Neural cell (in vitro differentiated cells): ENCODE data around the gene PPL. TPM values are rescaled to one million over a fixed set of nuclear protein-coding genes. Genes with fewer than 3 reads are reported as not detected.

Source experiments
- H2AFZ ChIP-seq: fragments of 200-600, 300-800 bp; sonication (generic), shearing (Covaris generic); 2 replicates; pipeline ENCODE4 v1.6.0; 2014; ENCODE audit warnings: low read depth, mild to moderate bottlenecking, antibody characterized with exemption, low read length, moderate library complexity
- H3F3A ChIP-seq: fragments of 200-600 bp; shearing (Covaris generic); 2 replicates; pipeline ENCODE4 v1.6.1; 2016; ENCODE audit warnings: mild to moderate bottlenecking, moderate library complexity, mixed read lengths, antibody characterized with exemption, low read length; ENCODE audit not compliant: insufficient read depth, poor library complexity, severe bottlenecking
- H3K27ac ChIP-seq: fragments of 200-600, 300-800 bp; sonication (generic), shearing (Covaris generic); 2 replicates; pipeline ENCODE4 v1.5.1; 2014; ENCODE audit warnings: mild to moderate bottlenecking, low read length, moderate library complexity
- H3K27me3 ChIP-seq: fragments of 300-800, 200-600 bp; sonication (generic), shearing (Covaris generic); 2 replicates; pipeline ENCODE4 v1.6.0; 2014; ENCODE audit warnings: mild to moderate bottlenecking, low read depth, low read length, moderate library complexity; ENCODE audit not compliant: insufficient read depth
- H3K36me3 ChIP-seq: fragments of 300-800, 200-600 bp; sonication (generic), shearing (Covaris generic); 2 replicates; pipeline ENCODE4 v1.5.1; 2014; ENCODE audit warnings: mild to moderate bottlenecking, antibody characterized with exemption, low read length, moderate library complexity; ENCODE audit not compliant: insufficient read depth
- H3K4me2 ChIP-seq: fragments of 300-800, 200-600 bp; sonication (generic), shearing (Covaris generic); 2 replicates; pipeline ENCODE4 v1.6.0; 2014; ENCODE audit warnings: mild to moderate bottlenecking, low read length
- H3K4me3 ChIP-seq: fragments of 300-800, 200-600 bp; sonication (generic), shearing (Covaris generic); 2 replicates; pipeline ENCODE4 v1.5.1; 2014; ENCODE audit warnings: mild to moderate bottlenecking, low read length, moderate library complexity
- H3K79me2 ChIP-seq: fragments of 200-600 bp; shearing (Covaris generic); replicated peaks from 2 replicates; pipeline ENCODE4 v1.6.0; 2014; ENCODE audit warnings: mild to moderate bottlenecking, low read length, moderate library complexity; ENCODE audit not compliant: insufficient read depth
- H3K9ac ChIP-seq: fragments of 300-800, 200-600 bp; sonication (generic), shearing (Covaris generic); 2 replicates; pipeline ENCODE4 v1.6.1; 2016; ENCODE audit warnings: mild to moderate bottlenecking, low read length, mixed read lengths
- H3K9me2 ChIP-seq: fragments of 200-600 bp; shearing (Covaris generic); 2 replicates; pipeline ENCODE4 v1.6.1; 2016; ENCODE audit warnings: mild to moderate bottlenecking, low read length, mixed read lengths; ENCODE audit not compliant: insufficient read depth
- H3K9me3 ChIP-seq: fragments of 200-600, 300-800 bp; sonication (generic), shearing (Covaris generic); 2 replicates; pipeline ENCODE4 v1.6.1; 2016; ENCODE audit warnings: mild to moderate bottlenecking, mixed run types, low read length, moderate library complexity, mixed read lengths
- H4K20me1 ChIP-seq: fragments of 200-600 bp; shearing (Covaris generic); 2 replicates; pipeline ENCODE4 v1.6.1; 2016; ENCODE audit warnings: mild to moderate bottlenecking, mixed run types; ENCODE audit not compliant: insufficient read depth
- EP300 ChIP-seq: fragments of 450-650 bp; conservative IDR thresholded peaks from 2 replicates; pipeline ENCODE4 v1.6.1; 2014; ENCODE audit warnings: antibody characterized with exemption, mild to moderate bottlenecking, moderate library complexity; ENCODE audit not compliant: poor library complexity, severe bottlenecking
- EZH2 ChIP-seq: fragments of 200-600, 300-800 bp; shearing (Covaris generic), sonication (generic); IDR thresholded peaks from 2 replicates; pipeline ENCODE4 v1.6.1; 2014; ENCODE audit warnings: antibody characterized with exemption, low read length, borderline replicate concordance, mild to moderate bottlenecking; ENCODE audit not compliant: insufficient read depth, poor library complexity, severe bottlenecking
- MXI1 ChIP-seq: fragments of 450-650 bp; conservative IDR thresholded peaks from 2 replicates; pipeline ENCODE4 v1.6.1; 2014; ENCODE audit warnings: antibody characterized with exemption, mild to moderate bottlenecking; ENCODE audit not compliant: poor library complexity, severe bottlenecking
- POLR2AphosphoS5 ChIP-seq: IDR thresholded peaks from 2 replicates; pipeline ENCODE4 v1.6.1; 2012
- RAD21 ChIP-seq: fragments of 450-650 bp; conservative IDR thresholded peaks from 2 replicates; pipeline ENCODE4 v1.6.1; 2014; ENCODE audit warnings: antibody characterized with exemption, mild to moderate bottlenecking, moderate library complexity
- SMC3 ChIP-seq: fragments of 450-650 bp; conservative IDR thresholded peaks from 2 replicates; pipeline ENCODE4 v1.6.1; 2014; ENCODE audit warnings: antibody characterized with exemption, mild to moderate bottlenecking, moderate library complexity; ENCODE audit not compliant: poor library complexity
- TAF1 ChIP-seq: IDR thresholded peaks from 2 replicates; pipeline ENCODE4 v1.6.1; 2012; ENCODE audit warnings: low read depth
- polyA minus RNA-seq: library from RNA; depleted of rRNA, polyadenylated mRNA; stranded (reverse); fragments of >200 nt; gene quantifications from 2 replicates; pipeline ENCODE4 v1.2.3, GENCODE V29; 2014
- polyA plus RNA-seq: library from polyadenylated mRNA; depleted of rRNA; stranded (reverse); fragments of >200 nt; gene quantifications from 2 replicates; pipeline ENCODE4 v1.2.3, GENCODE V29; 2014
- TF ChIP-seq, protein P1 (sequence below): IDR thresholded peaks from 2 replicates; pipeline ENCODE4 v1.6.1; 2012; ENCODE audit warnings: borderline replicate concordance
- TF ChIP-seq, protein P2 (sequence below): fragments of 450-650 bp; IDR thresholded peaks from 2 replicates; pipeline ENCODE4 v1.5.1; 2014; ENCODE audit warnings: antibody characterized with exemption, mild to moderate bottlenecking, moderate library complexity; ENCODE audit not compliant: poor library complexity, severe bottlenecking

The PPL gene, protein sequence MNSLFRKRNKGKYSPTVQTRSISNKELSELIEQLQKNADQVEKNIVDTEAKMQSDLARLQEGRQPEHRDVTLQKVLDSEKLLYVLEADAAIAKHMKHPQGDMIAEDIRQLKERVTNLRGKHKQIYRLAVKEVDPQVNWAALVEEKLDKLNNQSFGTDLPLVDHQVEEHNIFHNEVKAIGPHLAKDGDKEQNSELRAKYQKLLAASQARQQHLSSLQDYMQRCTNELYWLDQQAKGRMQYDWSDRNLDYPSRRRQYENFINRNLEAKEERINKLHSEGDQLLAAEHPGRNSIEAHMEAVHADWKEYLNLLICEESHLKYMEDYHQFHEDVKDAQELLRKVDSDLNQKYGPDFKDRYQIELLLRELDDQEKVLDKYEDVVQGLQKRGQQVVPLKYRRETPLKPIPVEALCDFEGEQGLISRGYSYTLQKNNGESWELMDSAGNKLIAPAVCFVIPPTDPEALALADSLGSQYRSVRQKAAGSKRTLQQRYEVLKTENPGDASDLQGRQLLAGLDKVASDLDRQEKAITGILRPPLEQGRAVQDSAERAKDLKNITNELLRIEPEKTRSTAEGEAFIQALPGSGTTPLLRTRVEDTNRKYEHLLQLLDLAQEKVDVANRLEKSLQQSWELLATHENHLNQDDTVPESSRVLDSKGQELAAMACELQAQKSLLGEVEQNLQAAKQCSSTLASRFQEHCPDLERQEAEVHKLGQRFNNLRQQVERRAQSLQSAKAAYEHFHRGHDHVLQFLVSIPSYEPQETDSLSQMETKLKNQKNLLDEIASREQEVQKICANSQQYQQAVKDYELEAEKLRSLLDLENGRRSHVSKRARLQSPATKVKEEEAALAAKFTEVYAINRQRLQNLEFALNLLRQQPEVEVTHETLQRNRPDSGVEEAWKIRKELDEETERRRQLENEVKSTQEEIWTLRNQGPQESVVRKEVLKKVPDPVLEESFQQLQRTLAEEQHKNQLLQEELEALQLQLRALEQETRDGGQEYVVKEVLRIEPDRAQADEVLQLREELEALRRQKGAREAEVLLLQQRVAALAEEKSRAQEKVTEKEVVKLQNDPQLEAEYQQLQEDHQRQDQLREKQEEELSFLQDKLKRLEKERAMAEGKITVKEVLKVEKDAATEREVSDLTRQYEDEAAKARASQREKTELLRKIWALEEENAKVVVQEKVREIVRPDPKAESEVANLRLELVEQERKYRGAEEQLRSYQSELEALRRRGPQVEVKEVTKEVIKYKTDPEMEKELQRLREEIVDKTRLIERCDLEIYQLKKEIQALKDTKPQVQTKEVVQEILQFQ (N-terminal part only)
- 0.66 and 0.81 TPM in 2 replicates for polyA plus RNA-seq
- polyA minus RNA-seq, result 3.5 and 4.1 TPM in 2 replicates

DNA sequence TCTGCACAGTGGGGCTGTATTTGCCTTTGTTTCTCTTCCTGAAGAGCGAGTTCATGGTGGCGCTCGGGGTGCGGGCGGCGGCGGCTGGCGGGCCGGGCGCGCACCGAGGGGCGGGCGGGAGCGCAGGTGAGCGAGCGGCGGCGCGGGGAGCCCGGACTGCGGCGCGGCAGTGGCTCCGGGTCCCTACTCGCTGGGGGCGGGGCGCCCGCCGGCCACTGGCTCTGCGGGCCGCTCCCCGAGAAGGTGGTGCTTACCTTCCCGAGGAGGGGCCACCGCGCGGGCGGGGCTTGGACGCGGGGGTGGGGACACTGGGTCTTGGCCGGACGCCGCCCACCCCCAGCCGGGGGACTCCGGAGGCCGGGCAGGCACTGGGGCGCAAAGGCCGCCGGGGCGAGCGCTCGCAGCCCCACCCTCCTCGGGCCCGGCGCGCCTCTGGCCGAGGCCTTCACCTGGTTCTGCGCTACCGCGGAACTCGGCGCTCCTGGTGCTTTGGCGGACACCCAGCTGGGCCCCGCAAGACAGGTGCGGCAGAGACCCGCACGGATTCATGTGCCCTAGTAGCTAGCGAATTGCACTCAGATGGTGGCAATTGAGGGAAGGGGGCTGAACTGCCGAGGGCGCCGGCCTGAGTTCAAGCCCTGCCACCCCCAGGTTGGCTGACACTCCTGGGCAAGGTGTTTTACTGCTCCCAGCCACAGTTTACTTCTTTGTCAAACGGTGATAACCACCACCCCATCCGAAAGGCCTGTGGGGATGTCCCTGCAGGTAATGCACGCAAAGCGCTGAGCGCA is at the start of gene PPL:
TSS of gene PPL (minus strand) at position 158 of the 791 bp plus-strand sequence. CDS start at position 55, 103 bp downstream.
- peak within 1 kb of the TSS; percentile 70 for H3K4me3 ChIP-seq
- no peaks in the 10 kb centered on the region for H4K20me1 ChIP-seq
- peak within 1 kb of the TSS; percentile 45 for H2AFZ ChIP-seq
- H3K27ac ChIP-seq, result no peak within 1 kb of the TSS
- H3K27me3 ChIP-seq, result peaks cover 42% of the 10 kb centered on the region
- H3K36me3 ChIP-seq, result no peaks in the 10 kb centered on the region
- no peaks in the 10 kb centered on the region for H3K79me2 ChIP-seq
- peak within 1 kb of the TSS; percentile 59 for H3K4me2 ChIP-seq
- H3F3A ChIP-seq, result no peaks in the 10 kb centered on the region
- H3K9me2 ChIP-seq, result no peaks in the 10 kb centered on the region
- no peaks in the 10 kb centered on the region for H3K9me3 ChIP-seq
- TF ChIP-seq, protein P1, sequence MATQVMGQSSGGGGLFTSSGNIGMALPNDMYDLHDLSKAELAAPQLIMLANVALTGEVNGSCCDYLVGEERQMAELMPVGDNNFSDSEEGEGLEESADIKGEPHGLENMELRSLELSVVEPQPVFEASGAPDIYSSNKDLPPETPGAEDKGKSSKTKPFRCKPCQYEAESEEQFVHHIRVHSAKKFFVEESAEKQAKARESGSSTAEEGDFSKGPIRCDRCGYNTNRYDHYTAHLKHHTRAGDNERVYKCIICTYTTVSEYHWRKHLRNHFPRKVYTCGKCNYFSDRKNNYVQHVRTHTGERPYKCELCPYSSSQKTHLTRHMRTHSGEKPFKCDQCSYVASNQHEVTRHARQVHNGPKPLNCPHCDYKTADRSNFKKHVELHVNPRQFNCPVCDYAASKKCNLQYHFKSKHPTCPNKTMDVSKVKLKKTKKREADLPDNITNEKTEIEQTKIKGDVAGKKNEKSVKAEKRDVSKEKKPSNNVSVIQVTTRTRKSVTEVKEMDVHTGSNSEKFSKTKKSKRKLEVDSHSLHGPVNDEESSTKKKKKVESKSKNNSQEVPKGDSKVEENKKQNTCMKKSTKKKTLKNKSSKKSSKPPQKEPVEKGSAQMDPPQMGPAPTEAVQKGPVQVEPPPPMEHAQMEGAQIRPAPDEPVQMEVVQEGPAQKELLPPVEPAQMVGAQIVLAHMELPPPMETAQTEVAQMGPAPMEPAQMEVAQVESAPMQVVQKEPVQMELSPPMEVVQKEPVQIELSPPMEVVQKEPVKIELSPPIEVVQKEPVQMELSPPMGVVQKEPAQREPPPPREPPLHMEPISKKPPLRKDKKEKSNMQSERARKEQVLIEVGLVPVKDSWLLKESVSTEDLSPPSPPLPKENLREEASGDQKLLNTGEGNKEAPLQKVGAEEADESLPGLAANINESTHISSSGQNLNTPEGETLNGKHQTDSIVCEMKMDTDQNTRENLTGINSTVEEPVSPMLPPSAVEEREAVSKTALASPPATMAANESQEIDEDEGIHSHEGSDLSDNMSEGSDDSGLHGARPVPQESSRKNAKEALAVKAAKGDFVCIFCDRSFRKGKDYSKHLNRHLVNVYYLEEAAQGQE, result peak; percentile 20
- TF ChIP-seq EZH2, result no peak
- peak within 1 kb of the TSS; percentile 60 for H3K9ac ChIP-seq

DNA sequence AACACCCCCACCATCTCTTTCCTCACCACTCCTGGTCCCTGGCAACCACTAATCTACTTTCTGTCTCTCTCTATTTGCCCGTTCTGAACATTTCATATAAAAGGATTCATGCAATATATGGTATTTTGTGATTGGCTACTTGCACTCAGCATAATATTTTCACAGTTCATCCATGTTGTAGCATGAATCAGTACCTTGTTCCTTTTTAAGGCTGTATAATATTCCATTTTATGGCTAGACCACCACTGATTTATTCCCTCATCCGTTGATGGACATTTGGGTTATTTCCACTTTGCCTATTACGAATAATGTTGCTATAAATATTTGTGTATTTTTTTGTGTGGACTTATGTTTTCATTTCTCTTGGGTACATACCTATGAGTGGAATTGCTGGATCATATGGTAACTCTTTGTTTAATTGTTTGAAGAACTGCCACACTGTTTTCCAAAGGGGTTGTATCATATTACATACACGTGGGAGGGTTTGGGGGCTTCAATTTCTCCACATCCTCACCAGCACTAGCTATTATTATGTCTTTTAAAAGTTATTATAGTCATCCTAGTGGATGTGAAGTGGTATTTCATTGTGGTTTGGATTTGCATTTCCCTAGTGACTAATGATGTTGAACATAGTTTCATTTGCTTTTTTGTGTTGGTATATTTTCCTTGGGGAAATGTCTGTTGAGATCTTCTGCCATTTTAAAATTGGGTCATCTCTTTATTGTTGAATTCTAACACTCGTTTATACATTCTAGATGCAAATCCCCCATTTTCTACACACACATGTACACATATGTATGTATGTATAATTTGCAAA is 47.4 kb upstream of the PPL start:
- Histone ChIP-seq H3K4me3 (no peak overlapping the region), H3K79me2 (no peaks in the 10 kb centered on the region), H3K9me3 (no peaks in the 10 kb centered on the region), H2AFZ (no peak overlapping the region), H3K4me2 (no peak overlapping the region), H4K20me1 (no peaks in the 10 kb centered on the region), H3K27ac (no peak overlapping the region), H3K36me3 (no peaks in the 10 kb centered on the region), H3F3A (no peaks in the 10 kb centered on the region), H3K9me2 (no peaks in the 10 kb centered on the region), H3K9ac (no peak overlapping the region), H3K27me3 (peaks cover 43% of the 10 kb centered on the region)
- no peak for TF ChIP-seq EP300
- TF ChIP-seq, protein P1, result no peak
- TF ChIP-seq, protein P2, sequence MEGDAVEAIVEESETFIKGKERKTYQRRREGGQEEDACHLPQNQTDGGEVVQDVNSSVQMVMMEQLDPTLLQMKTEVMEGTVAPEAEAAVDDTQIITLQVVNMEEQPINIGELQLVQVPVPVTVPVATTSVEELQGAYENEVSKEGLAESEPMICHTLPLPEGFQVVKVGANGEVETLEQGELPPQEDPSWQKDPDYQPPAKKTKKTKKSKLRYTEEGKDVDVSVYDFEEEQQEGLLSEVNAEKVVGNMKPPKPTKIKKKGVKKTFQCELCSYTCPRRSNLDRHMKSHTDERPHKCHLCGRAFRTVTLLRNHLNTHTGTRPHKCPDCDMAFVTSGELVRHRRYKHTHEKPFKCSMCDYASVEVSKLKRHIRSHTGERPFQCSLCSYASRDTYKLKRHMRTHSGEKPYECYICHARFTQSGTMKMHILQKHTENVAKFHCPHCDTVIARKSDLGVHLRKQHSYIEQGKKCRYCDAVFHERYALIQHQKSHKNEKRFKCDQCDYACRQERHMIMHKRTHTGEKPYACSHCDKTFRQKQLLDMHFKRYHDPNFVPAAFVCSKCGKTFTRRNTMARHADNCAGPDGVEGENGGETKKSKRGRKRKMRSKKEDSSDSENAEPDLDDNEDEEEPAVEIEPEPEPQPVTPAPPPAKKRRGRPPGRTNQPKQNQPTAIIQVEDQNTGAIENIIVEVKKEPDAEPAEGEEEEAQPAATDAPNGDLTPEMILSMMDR, result no peak
- TF ChIP-seq MXI1, result no peak
- TF ChIP-seq EZH2, result no peak
- no peak for TF ChIP-seq POLR2AphosphoS5
- TF ChIP-seq RAD21, result no peak
- no peak for TF ChIP-seq TAF1
- TF ChIP-seq SMC3, result no peak
